WERI-Rb-1 (cell line): Measurements from ENCODE around the gene KLHL22.

Experiments
- DNase-seq: peaks from one replicate; pipeline ENCODE4 v3.0.0-alpha.2; 2020
- H3K27ac ChIP-seq: fragments of 250-450 bp; sonication (Bioruptor Pico); 2 replicates; pipeline ENCODE4 v1.5.1; 2020; ENCODE audit warnings: mild to moderate bottlenecking, moderate library complexity
- H3K27me3 ChIP-seq: fragments of 250-450 bp; sonication (Bioruptor Pico); 2 replicates; pipeline ENCODE4 v1.5.1; 2021; ENCODE audit warnings: mild to moderate bottlenecking, low read depth, moderate library complexity; ENCODE audit not compliant: insufficient read depth, severe bottlenecking
- H3K36me3 ChIP-seq: fragments of 250-450 bp; sonication (Bioruptor Pico); 2 replicates; pipeline ENCODE4 v1.5.1; 2020; ENCODE audit warnings: mild to moderate bottlenecking, moderate library complexity
- H3K4me3 ChIP-seq: 2 replicates; pipeline ENCODE4 v1.5.1; 2011; ENCODE audit warnings: low read depth, mild to moderate bottlenecking, control low read depth, low read length
- H3K9me3 ChIP-seq: fragments of 250-450 bp; sonication (Bioruptor Pico); 2 replicates; pipeline ENCODE4 v1.5.1; 2021; ENCODE audit warnings: mild to moderate bottlenecking, moderate library complexity; ENCODE audit not compliant: severe bottlenecking
- TF ChIP-seq, protein P1 (sequence below): IDR thresholded peaks from 2 replicates; pipeline ENCODE4 v1.5.1; 2011; ENCODE audit warnings: low read depth, mild to moderate bottlenecking, control low read depth, inconsistent platforms, low read length

Gene KLHL22

DNA sequence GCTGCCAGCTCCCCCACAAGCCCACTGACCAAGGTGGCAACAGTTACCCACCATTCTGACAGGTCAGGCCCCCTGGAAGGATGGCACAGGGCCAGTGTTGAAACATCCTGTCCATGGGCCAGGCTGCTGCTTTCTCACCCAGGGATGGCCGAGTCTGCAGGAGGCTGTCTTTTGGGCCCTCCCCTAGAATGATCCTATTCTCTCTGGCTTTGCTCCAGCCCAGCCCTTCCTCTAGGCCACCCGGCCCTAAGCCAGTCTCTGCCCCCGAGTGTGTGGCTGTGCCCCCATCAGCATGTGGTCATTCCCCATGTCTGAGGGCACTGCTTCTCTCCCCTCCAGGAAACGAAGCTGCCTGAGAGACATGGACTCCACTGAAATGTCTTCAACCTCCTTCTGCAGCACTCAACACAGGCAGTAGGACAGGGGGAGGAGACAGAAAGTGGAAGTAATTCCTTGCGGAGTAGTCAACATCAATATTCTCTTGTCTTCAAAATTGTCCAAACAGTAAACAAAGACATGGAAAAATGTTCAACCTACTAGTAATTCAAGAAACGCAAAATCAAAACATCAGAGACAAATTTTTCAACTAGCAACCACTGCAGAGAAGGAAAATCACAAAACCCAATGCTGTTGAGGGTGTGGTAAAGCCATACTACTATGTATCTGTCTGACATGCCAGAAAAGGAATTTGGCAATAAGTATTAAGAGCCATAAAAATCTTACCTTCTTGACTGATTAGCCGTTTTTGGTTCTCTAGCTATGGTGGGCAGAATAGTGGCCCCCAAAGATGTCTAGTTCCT lies 52.9 kb downstream of the KLHL22 start:
- no peak for DNase-seq
- no peak overlapping the region for H3K27ac ChIP-seq
- H3K9me3 ChIP-seq, result no peaks in the 10 kb centered on the region
- peaks cover 32% of the 10 kb centered on the region for H3K36me3 ChIP-seq
- TF ChIP-seq, protein P1, sequence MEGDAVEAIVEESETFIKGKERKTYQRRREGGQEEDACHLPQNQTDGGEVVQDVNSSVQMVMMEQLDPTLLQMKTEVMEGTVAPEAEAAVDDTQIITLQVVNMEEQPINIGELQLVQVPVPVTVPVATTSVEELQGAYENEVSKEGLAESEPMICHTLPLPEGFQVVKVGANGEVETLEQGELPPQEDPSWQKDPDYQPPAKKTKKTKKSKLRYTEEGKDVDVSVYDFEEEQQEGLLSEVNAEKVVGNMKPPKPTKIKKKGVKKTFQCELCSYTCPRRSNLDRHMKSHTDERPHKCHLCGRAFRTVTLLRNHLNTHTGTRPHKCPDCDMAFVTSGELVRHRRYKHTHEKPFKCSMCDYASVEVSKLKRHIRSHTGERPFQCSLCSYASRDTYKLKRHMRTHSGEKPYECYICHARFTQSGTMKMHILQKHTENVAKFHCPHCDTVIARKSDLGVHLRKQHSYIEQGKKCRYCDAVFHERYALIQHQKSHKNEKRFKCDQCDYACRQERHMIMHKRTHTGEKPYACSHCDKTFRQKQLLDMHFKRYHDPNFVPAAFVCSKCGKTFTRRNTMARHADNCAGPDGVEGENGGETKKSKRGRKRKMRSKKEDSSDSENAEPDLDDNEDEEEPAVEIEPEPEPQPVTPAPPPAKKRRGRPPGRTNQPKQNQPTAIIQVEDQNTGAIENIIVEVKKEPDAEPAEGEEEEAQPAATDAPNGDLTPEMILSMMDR, result no peak
- no peak overlapping the region for H3K4me3 ChIP-seq
- H3K27me3 ChIP-seq, result no peaks in the 10 kb centered on the region

DNA sequence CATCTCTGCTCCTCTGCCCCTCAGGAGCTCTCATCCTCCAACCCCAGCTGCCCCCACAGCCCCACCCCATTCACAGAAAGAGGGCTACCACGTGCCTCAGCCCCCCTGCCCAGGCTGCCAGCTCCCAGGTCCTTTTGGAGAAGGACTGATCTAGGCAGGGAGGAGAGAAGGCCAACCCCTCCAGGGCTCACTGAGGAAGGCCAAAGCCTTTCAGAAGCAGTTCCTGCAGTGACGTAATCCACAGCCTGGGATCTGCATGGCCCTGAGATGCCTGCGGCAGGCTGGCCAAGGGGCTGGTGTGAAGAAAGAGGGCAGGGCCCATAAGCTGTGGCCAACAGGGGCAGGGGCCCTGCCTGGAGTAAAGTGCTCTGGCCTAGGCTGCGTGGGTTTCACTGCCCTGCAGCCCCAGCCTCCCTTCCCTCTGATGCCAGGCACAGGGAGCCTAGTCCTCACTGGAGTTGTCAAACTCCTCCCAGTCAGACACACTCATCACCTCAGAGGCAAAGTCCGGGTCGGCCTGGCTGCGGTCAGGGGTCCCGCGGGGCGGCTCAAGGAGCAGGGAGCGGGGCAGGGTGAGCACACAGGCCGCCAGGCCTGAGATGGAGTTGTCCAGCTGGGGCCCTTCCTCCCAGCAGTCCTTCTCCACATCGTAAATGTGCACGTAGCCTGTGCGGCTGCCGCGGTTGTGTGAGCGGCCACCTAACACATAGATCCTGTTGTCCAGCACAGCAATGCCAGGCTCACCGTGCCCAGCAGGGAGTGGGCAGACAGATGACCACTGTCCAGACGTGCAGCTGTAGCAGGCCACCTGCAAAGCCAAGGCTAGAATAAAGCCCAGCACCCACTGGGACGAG lies 53.7 kb downstream of the KLHL22 start:
- DNase-seq, result no peak
- H3K4me3 ChIP-seq, result no peak overlapping the region

DNA sequence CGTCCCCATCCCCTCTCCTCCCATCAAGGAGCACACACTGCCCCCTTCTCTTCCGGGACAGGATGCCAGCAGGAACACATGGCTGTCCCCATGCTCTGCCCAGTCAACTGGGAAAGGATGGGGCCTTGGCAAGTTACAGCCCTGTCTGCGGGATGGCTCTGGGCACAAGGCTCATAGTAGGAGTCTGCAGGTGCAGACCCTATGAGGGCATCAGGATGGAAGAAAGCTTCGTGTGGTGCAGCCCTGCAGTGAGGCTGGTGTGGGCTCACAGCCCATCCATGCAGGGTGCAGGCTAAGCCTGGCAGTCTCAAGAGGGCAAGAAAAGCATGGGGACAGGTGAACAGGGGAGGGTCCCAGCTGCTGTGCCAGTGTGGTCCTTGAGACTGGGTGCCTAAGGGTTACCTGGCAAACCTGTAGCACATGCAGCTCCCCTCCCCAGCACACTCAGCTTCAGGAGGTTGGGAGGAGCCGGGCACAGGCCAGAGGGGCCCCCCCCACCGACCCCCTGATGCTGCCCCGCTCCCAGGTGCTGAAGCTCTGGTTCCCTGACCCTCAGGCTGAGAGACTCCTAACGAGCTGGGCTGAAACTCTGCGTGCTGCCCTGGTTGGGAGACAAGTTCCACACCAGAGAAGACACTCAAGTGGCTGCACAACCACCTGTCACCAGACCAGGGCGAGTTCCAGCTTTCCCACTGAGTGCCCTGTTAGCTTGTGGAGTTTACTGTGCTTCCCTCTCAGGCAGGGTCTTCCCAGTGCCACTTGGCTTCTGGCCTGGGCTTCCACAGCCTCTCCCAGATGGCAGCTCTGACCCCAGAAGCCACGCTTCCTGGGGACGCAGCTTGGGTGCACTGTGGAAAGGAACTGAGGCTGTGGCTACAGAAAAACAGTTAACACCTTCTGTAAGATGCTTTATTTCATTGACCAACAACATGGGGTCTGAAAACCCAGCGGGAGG lies 54.7 kb downstream of the KLHL22 start:
- TF ChIP-seq, protein P1, result no peak
- Histone ChIP-seq H3K4me3 (no peak overlapping the region), H3K27me3 (no peaks in the 10 kb centered on the region), H3K36me3 (peaks cover 26% of the 10 kb centered on the region), H3K9me3 (no peaks in the 10 kb centered on the region), H3K27ac (no peak overlapping the region)
- DNase-seq, result no peak

More for the DNA sequence above, 53.7 kb downstream of the KLHL22 start:
- TF ChIP-seq, protein P1, result no peak
- H3K27ac ChIP-seq, result no peak overlapping the region
- H3K36me3 ChIP-seq, result peaks cover 32% of the 10 kb centered on the region
- H3K9me3 ChIP-seq, result no peaks in the 10 kb centered on the region
- no peaks in the 10 kb centered on the region for H3K27me3 ChIP-seq

DNA sequence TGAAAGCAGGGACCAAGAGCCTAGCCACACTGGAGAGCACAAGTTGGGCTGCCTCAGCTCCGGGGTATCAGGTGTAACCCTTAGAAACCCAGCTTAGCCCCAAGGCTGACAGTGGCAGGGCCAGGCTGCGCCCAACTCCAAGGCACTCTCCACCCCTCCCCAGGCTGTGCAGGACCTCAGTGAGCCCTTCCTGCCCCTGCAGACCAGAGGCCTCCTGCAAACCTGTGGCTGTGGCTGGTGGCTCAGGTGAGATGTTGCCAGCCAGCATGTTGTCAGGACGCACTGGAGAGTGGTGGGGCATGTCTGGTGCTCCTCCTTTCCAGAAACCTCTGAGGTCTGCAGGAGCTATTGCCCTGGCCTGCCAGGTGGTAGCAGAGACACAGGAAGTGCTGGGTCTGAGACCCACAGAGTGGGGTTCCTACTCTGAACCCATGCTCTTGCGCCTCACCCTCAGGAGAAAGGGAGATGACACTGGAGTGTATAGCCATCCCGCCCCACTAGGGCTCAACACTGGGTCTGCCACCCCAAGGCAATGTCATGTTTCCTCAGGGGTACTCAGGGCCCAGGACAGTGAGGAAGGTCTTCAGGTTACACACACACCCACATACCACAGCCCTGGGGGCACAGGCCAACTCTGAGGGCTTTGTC lies 55.5 kb downstream of the KLHL22 start:
- H3K4me3 ChIP-seq, result no peak overlapping the region
- DNase-seq, result no peak
- peaks cover 25% of the 10 kb centered on the region for H3K36me3 ChIP-seq
- H3K27ac ChIP-seq, result no peak overlapping the region
- TF ChIP-seq, protein P1, result no peak
- no peaks in the 10 kb centered on the region for H3K27me3 ChIP-seq
- H3K9me3 ChIP-seq, result no peaks in the 10 kb centered on the region

DNA sequence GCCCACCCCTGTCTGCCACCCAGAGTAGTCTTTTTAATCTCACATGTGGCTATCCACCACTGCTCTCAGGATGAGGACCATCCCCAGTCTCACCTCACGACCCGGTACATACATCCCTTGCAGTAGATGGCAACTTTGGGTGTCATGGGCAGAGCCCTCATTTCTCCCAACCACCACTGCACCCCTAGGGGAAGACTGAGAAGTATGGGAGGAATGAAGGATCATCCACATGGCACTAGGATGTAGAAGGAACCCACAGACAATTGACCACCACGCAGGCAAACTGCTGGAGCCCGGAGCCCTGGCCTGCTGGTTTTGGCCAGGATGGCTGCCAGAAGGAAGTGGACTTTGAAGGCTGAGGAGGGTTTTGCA lies 56.1 kb downstream of the KLHL22 start:
- H3K27ac ChIP-seq, result no peak overlapping the region

More for the DNA sequence above, 56.1 kb downstream of the KLHL22 start:
- no peaks in the 10 kb centered on the region for H3K27me3 ChIP-seq
- peaks cover 21% of the 10 kb centered on the region for H3K36me3 ChIP-seq
- TF ChIP-seq, protein P1, result no peak
- no peaks in the 10 kb centered on the region for H3K9me3 ChIP-seq
- DNase-seq, result no peak
- H3K4me3 ChIP-seq, result no peak overlapping the region
